Esophagus squamous epithelium (tissue), 4 donors: ENCODE results near the gene CDCA7L.

Experiments used
- POLR2A ChIP-seq, 4 donors: fragments of 450-650 bp; IDR thresholded peaks; one replicate each; pipeline ENCODE4 v1.6.1; 2017; ENCODE audit warnings: antibody characterized with exemption in 4 of 4, mild to moderate bottlenecking in 4 of 4, moderate library complexity in 3 of 4
- TF ChIP-seq, protein P1 (sequence below), 6 experiments: fragments of 450-650 bp in 4 of 6; fragments of 200-600 bp in 2 of 6; sonication (generic) in 2 of 6; IDR thresholded peaks; one replicate each; pipeline ENCODE4 v1.5.1; 2016 to 2019; ENCODE audit warnings: antibody characterized with exemption in 6 of 6, mild to moderate bottlenecking in 4 of 6, moderate library complexity in 4 of 6

GRCh38 chr7:21960922-21961321 lies 15.2 kb upstream of the CDCA7L start:
- TF ChIP-seq, protein P1, sequence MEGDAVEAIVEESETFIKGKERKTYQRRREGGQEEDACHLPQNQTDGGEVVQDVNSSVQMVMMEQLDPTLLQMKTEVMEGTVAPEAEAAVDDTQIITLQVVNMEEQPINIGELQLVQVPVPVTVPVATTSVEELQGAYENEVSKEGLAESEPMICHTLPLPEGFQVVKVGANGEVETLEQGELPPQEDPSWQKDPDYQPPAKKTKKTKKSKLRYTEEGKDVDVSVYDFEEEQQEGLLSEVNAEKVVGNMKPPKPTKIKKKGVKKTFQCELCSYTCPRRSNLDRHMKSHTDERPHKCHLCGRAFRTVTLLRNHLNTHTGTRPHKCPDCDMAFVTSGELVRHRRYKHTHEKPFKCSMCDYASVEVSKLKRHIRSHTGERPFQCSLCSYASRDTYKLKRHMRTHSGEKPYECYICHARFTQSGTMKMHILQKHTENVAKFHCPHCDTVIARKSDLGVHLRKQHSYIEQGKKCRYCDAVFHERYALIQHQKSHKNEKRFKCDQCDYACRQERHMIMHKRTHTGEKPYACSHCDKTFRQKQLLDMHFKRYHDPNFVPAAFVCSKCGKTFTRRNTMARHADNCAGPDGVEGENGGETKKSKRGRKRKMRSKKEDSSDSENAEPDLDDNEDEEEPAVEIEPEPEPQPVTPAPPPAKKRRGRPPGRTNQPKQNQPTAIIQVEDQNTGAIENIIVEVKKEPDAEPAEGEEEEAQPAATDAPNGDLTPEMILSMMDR (IDR thresholded peaks at IDR 0.05), result no peak
- TF ChIP-seq POLR2A (IDR thresholded peaks at IDR 0.05), result no peak
